GM18502 (cell line): ENCODE data around the gene N4BP2.
A peak's percentile ranks its signal among the peaks of the same experiment; 100 is the strongest.
"Not testable (repeated sequence)": the region's sequence is repeated elsewhere in the genome, so short reads cannot be mapped to it uniquely, and the experiment has no call there.

Source experiments
- ATAC-seq: cut with Tn5 transposase; IDR thresholded peaks from one replicate; pipeline ENCODE4 v1.9.1; 2021; ENCODE audit warnings: mild to moderate bottlenecking; ENCODE audit not compliant: unreplicated experiment, poor library complexity

Gene N4BP2

GRCh38 chr4:40086421-40086820 lies 29.8 kb downstream of the N4BP2 start:
- no peak for ATAC-seq

DNA sequence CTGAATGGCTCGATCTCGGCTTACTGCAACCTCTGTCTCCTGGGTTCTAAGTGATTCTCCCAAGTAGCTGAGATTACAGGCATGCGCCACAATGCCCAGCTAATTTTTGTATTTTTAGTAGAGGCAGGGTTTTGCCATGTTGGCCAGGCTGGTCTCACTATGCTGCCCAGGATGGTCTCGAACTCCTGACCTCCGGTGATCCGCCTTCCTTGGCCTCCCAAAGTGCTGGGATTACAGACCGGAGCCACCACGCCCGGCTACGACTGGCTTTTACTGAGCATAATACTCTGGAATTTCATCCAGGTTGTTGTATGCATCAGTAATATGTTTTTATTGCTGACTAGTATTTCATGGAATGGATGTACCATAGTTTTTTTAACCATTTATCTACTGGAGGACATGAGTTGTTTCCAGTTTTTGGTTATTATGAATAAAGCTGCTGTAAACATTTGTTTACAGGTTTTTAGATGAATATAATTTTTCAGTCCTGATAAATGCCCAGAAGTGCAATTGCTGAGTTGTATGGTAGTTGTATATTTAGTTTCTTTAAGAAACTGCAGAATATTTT lies 31.2 kb downstream of the N4BP2 start:
- ATAC-seq: no peak

DNA sequence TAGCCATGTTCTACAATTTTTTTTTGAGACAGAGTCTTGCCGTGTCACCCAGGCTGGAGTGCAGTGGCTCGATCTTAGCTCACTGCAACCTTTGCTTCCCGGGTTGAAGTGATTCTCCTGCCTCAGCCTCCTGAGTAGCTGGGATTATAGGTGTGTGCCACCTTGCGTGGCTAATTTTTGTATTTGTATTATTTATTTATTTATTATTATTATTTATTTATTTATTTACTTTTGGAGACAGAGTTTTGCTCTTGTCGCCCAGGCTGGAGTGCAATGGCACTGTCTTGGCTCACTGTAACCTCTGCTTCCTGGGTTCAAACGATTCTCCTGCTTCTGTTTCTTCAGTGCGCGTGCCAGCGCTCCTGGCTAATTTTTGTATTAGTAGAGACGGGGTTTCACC lies 36.8 kb downstream of the N4BP2 start:
- ATAC-seq: not testable (repeated sequence)

DNA sequence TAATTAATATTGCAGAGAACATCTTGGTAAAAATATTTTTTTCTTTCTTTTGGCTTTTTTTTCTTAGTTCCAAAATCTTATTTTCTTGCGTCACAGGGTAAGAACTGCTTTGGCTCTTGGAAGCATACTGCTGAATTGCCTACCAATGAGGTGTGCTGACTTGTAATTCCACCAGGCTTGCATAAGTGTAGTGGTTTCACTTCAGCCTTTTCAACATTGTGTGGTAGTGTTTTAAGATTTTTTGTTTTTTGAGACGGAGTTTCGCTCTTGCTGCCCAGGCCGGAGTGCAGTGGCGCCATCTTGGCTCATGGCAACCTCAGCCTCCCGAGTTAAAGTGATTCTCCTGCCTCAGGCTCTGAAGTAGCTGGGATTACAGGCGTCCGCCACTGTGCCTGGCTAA lies 42.4 kb downstream of the N4BP2 start:
- ATAC-seq: no peak

DNA sequence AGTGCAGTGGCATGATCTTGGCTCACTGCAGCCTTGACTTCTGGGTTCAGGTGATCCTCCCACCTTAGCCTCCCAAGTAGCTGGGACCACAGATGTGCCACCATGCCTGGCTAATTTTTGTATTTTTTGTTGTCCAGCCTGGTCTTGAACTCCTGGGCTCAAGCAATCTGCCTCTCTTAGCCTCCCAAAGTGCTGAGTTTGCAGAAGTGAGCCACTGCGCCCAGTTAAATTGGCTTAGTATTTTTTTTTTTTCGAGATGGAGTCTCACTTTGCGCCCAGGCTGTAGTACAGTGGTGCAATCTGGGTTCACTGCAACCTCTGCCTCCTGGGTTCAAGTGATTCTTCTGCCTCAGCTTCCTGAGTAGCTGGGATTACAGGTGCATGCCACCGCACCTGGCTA lies 50.5 kb downstream of the N4BP2 start:
- ATAC-seq: not testable (repeated sequence)

- no peak for ATAC-seq
Measured at GRCh38 chr4:40112027-40112792, 55.6 kb downstream of the N4BP2 start.

DNA sequence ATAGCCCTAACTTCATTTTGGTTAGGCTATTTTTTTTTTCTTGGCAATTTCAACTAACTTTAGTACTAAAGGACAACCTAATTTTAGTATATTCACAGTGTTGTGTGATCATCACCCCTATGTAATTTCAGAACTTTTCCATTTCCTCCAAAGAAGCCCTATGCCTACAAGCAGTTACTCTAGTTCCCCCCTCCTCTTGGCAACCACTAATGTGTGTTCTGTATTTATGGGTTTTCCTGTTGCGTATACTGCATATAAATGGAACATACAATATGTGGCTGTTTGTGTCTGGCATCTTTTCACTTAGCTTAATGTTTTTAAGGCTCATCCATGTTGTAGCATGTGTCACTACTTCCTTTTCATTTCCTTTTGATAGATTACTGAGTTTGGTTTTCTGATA lies 57.6 kb downstream of the N4BP2 start:
- ATAC-seq: no peak

DNA sequence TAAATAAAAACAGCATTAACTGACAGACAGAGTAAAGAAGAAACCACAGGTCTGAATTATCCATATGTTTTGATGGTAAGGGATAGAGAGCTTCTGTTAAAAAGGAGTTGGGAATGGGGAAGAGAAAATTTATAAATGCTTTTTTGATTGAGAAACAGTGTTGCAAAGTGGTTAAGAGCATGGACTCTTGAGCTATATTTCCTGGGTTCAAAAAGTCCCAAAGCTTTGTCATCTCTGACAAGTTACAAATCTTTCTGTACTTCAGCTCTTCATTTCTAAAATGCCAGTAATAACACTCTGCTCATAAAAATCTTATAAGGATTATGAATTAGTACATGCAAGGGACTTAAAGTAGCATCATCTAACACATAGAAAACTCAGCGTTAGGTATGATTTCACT lies 62.2 kb downstream of the N4BP2 start:
- ATAC-seq: no peak

GRCh38 chr4:40119344-40119743 lies 62.7 kb downstream of the N4BP2 start:
- ATAC-seq: no peak

GRCh38 chr4:40121515-40121914 lies 64.9 kb downstream of the N4BP2 start:
- ATAC-seq: peak; percentile 66

- ATAC-seq: no peak
Measured at GRCh38 chr4:40122941-40123340, 66.3 kb downstream of the N4BP2 start.

- no peak for ATAC-seq
Measured at GRCh38 chr4:40124690-40125089, 68.0 kb downstream of the N4BP2 start.

DNA sequence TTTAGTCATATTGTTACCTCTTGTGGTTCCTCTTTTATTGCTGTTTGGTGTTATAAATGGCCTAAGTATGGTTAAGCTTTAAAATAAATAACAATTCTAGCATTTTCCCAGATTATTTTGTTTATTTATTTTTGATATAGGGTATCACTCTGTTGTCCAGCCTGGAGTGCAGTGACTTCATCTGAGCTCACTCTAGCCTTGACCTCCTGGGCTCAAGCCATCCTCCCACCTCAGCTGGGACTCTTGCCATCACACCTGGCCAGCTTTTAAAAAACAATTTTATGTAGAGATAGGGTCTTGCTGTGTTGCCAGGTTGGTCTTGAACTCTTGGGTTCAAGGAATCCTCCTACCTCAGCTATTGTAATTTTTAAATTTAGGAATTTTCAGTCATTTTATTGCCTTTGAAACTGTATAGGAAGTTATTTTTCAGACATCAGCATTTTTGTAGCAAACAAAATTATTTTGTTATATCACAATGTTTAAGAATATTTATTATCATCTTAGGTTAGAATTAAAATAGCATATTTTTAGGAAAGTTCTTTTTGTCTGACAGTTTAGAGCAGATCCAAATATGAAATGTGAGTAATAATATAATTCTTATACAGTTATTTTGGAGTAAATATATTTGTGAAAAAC lies 73.9 kb downstream of the N4BP2 start:
- ATAC-seq: no peak

DNA sequence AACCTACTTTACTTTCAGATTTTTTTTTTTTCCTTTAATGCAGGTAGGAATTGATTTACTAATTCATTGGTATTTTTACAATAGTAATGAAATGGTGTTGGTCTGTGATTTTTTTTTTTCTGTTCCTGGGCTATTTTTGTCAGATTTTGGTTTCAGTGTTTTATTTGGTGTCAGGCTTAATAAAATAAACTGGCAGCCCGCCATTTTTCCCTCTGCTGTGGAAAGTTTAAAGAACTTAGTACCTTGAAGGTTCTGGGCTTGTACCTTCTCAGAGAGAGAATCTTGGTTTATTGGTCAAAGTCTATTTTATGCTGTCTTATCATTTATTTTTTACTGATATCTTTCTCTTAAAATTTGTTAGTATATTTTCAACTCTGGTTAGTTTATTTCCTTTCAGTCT lies 76.2 kb downstream of the N4BP2 start:
- ATAC-seq: no peak

DNA sequence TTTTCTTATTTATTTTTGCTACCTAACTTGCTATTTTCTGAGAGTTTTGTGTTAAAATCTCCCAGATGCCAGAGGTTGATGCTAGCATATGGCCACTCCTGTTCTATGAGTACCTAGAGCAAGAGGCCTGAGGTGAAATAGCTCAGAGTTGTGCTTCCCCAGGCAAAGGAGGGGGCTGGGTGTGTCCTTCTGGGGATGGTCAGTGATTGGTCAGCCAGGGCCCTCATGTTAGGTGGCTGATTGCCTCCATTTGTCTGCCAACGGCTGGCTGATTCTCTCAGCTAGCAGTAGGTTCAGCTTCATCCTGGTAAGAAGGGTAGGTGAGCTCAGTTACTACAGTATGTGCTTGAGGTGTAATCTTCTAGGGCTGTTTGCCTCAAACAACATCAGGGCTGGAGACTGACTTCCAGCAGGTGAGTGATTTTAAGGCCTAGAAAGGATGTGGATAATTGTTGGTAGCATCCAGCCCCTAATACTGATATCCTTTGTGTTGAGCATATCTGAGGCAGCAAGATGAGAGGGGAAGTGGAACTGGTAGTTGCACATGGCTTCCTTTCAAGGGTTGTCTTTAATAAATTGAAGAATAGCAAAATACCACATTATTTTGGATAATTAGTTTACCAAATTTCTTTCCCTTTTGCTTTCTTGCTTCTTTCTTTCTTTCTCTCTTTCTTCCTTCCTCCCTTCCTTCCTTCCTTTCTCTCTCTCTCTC lies 77.7 kb downstream of the N4BP2 start:
- ATAC-seq: no peak

GRCh38 chr4:40136202-40136601 lies 79.6 kb downstream of the N4BP2 start:
- not testable (repeated sequence) for ATAC-seq

GRCh38 chr4:40140196-40140595 lies 83.5 kb downstream of the N4BP2 start:
- no peak for ATAC-seq

GRCh38 chr4:40140597-40140996 lies 83.9 kb downstream of the N4BP2 start:
- ATAC-seq: not testable (repeated sequence)

- no peak for ATAC-seq
Measured at GRCh38 chr4:40143926-40144508, 87.4 kb downstream of the N4BP2 start.

DNA sequence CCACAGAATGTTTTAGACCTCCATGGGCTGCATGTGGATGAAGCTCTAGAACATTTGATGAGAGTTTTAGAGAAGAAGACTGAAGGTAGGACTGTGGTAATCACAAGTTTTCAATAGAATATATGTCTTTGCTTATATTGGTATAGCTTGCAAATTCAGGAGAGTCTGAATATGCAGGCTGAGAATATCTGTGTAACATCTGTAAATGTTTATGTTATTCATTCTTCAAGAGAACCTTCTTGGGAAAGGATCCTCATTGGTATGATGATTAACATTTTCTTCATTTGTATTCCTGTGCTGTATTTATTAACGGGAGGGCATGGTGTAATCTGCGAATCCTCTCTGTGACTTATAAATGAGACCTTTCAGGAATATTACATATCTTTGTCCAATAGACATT lies 88.1 kb downstream of the N4BP2 start:
- no peak for ATAC-seq

- not testable (repeated sequence) for ATAC-seq
Measured at GRCh38 chr4:40147490-40147889, 90.8 kb downstream of the N4BP2 start.
